SK-N-SH (cell line): ENCODE data around the gene SFRP2. TPM values are rescaled to one million over a fixed set of nuclear protein-coding genes. Genes with fewer than 3 reads are reported as not detected.
A peak's percentile ranks its signal among the peaks of the same experiment; 100 is the strongest.

Source experiments
- CTCF ChIP-seq: fragments of 200-600 bp; sonication (generic); IDR thresholded peaks from 2 replicates; pipeline ENCODE4 v1.6.1; 2017; ENCODE audit warnings: antibody characterized with exemption, mild to moderate bottlenecking, moderate library complexity
- FOXM1 ChIP-seq: IDR thresholded peaks from 2 replicates; pipeline ENCODE4 v1.4.0; 2012; ENCODE audit warnings: low read depth, mild to moderate bottlenecking
- GABPA ChIP-seq: IDR thresholded peaks from 2 replicates; pipeline ENCODE4 v1.4.0; 2012; ENCODE audit warnings: low read depth, mild to moderate bottlenecking
- JUND ChIP-seq: IDR thresholded peaks from 2 replicates; pipeline ENCODE4 v1.4.0; 2012
- MEF2A ChIP-seq: IDR thresholded peaks from 2 replicates; pipeline ENCODE4 v1.4.0; 2012; ENCODE audit warnings: low read depth, borderline replicate concordance
- MXI1 ChIP-seq: IDR thresholded peaks from 2 replicates; pipeline ENCODE4 v1.6.1; 2012; ENCODE audit warnings: mild to moderate bottlenecking, low read depth, low read length, improper control_type of control experiment
- NFIC ChIP-seq: IDR thresholded peaks from 2 replicates; pipeline ENCODE4 v1.4.0; 2012; ENCODE audit warnings: borderline replicate concordance
- NRF1 ChIP-seq: IDR thresholded peaks from 2 replicates; pipeline ENCODE4 v1.6.1; 2012; ENCODE audit warnings: low read depth, mild to moderate bottlenecking, low read length
- PBX3 ChIP-seq: IDR thresholded peaks from 2 replicates; pipeline ENCODE4; 2012
- RAD21 ChIP-seq: IDR thresholded peaks from 2 replicates; pipeline ENCODE4 v1.6.1; 2012; ENCODE audit warnings: mild to moderate bottlenecking, low read length
- REST ChIP-seq: IDR thresholded peaks from 2 replicates; pipeline ENCODE4 v1.6.1; 2012; ENCODE audit warnings: mild to moderate bottlenecking, low read depth, low read length, moderate library complexity
- RXRA ChIP-seq: IDR thresholded peaks from 2 replicates; pipeline ENCODE4 v1.4.0; 2012; ENCODE audit warnings: low read depth, mild to moderate bottlenecking, borderline replicate concordance
- SMC3 ChIP-seq: IDR thresholded peaks from 2 replicates; pipeline ENCODE4 v1.6.1; 2012; ENCODE audit warnings: low read depth, low read length, improper control_type of control experiment
- TCF12 ChIP-seq: IDR thresholded peaks from 2 replicates; pipeline ENCODE4 v1.4.0; 2012
- TEAD4 ChIP-seq: IDR thresholded peaks from 2 replicates; pipeline ENCODE4 v1.4.0; 2012; ENCODE audit warnings: mild to moderate bottlenecking, borderline replicate concordance; ENCODE audit not compliant: insufficient read depth
- USF1 ChIP-seq: IDR thresholded peaks from 2 replicates; pipeline ENCODE4 v1.4.0; 2012; ENCODE audit warnings: low read depth, borderline replicate concordance
- USF2 ChIP-seq: fragments of 150-350 bp; IDR thresholded peaks from 2 replicates; pipeline ENCODE4 v1.6.1; 2017; ENCODE audit warnings: antibody characterized with exemption, low read length, low read depth, borderline replicate concordance
- ZBTB33 ChIP-seq: IDR thresholded peaks from 2 replicates; pipeline ENCODE4 v1.4.0; 2012; ENCODE audit warnings: low read depth, borderline replicate concordance
- polyA plus RNA-seq, 3 experiments: library from polyadenylated mRNA; depleted of rRNA; stranded (reverse); fragments of >200 nt; gene quantifications; 2 replicates each; pipeline ENCODE4 v1.2.3, GENCODE V29; 2012

SFRP2 gene
- polyA plus RNA-seq, 1 of the 3 experiments (the other 2 are of a cell fraction) = not detected

- no peak for TF ChIP-seq CTCF
- peak; percentile 88 for TF ChIP-seq RXRA
- TF ChIP-seq MXI1 = no peak
- TF ChIP-seq SMC3 = no peak
- TF ChIP-seq PBX3 = peak; percentile 96
- peak; percentile 82 for TF ChIP-seq FOXM1
- no peak for TF ChIP-seq RAD21
- no peak for TF ChIP-seq USF2
- peak; percentile 22; the same call in 1 of the 2 replicates for TF ChIP-seq USF1
- no peak for TF ChIP-seq REST
- TF ChIP-seq JUND = peak; percentile 86
- TF ChIP-seq NFIC = peak; percentile 82
- no peak for TF ChIP-seq NRF1
- TF ChIP-seq MEF2A = 0 out of 2 replicates have a peak, but pooled peaks have one; percentile 54
- peak; percentile 96 for TF ChIP-seq TEAD4
- TF ChIP-seq TCF12 = peak; percentile 100
- peak; percentile 39; the same call in 1 of the 2 replicates for TF ChIP-seq ZBTB33
- TF ChIP-seq GABPA = no peak
Observed at GRCh38 chr4:153731239-153731638, 57.6 kb downstream of the SFRP2 start (continued).

Other genes starting within 250 kb of the SFRP2 start
- 0.18 and 0.21 TPM in 2 replicates for gene TLR2, start 104.8 kb downstream of the SFRP2 start, polyA plus RNA-seq (2012; rRNA removed)
- 0.06 and 0.10 TPM in 2 replicates for gene RNF175, start 29.1 kb downstream of the SFRP2 start, polyA plus RNA-seq (2012; rRNA removed)